K562 (cell line): Measurements from ENCODE around the gene NUFIP2. TPM values are rescaled to one million over a fixed set of nuclear protein-coding genes. Genes with fewer than 3 reads are reported as not detected.
A peak's percentile ranks its signal among the peaks of the same experiment; 100 is the strongest.

ENCODE experiments used
- ATAC-seq: fragments of 200-7000 bp; cut with Tn5 transposase; 3 replicates; pipeline ENCODE4 v1.9.1; 2020; ENCODE audit warnings: moderate library complexity
- BruUV-seq: library from RNA; stranded (reverse); fragments of 400-500 nt; replicated peaks from 2 replicates; lab custom pipeline; 2021; lab: Mats Ljungman, UMichigan
- CTCF ChIA-PET: fragments of 300-600 bp; formaldehyde crosslinking; extraction: SDS; loops from one replicate; lab custom pipeline; 2021; ENCODE audit warnings: low intra/inter-chr PET ratio; lab: Yijun Ruan, JAX
- POLR2A ChIA-PET: fragments of 300-600, 350-650 bp; sonication (Branson Sonifier 250); formaldehyde crosslinking; extraction: SDS; loops from one replicate; lab custom pipeline; 2021; ENCODE audit warnings: antibody characterized with exemption, inconsistent platforms; lab: Yijun Ruan, JAX
- DNase-seq, 4 experiments: peaks; one replicate each; pipeline versions ENCODE4 v3.0.0 to v3.0.0-alpha.2; 2011 to 2018; ENCODE audit warnings: low spot score in 3 of 4, mixed read lengths in 3 of 4; ENCODE audit errors: extremely low read depth in 1 of 4
- FAIRE-seq: peaks from 2 replicates; lab custom pipeline; 2011; peaks lifted over from hg19 to GRCh38; lab: Jason Lieb, UNC
- H2AFZ ChIP-seq: 2 replicates; pipeline ENCODE4 v1.6.0; 2011; ENCODE audit warnings: low read depth, low read length, control low read depth, inconsistent platforms
- H3K27ac ChIP-seq: fragments of 200-600 bp; 3 replicates; pipeline ENCODE4 v1.8.0; 2011; ENCODE audit warnings: low read depth, mild to moderate bottlenecking, control low read depth, inconsistent platforms, low read length, moderate library complexity, mixed read lengths; ENCODE audit errors: extremely low read depth
- H3K27me3 ChIP-seq, 2 experiments: fragments of 300-600 bp in 1 of 2; 2 replicates in 1 of 2; 3 replicates in 1 of 2; pipeline versions ENCODE4 v1.6.0 to v1.8.0; 2011; ENCODE audit warnings: inconsistent platforms in 2 of 2, low read length in 2 of 2, mild to moderate bottlenecking in 1 of 2, mixed read lengths in 1 of 2, moderate library complexity in 1 of 2; ENCODE audit not compliant: control insufficient read depth in 2 of 2, insufficient read depth in 2 of 2
- H3K36me3 ChIP-seq: fragments of 300-600 bp; 3 replicates; pipeline ENCODE4 v1.8.0; 2011; ENCODE audit warnings: mild to moderate bottlenecking, low read length, inconsistent platforms; ENCODE audit not compliant: control insufficient read depth, insufficient read depth
- H3K4me1 ChIP-seq, 2 experiments: fragments of 200-600 bp in 1 of 2; replicated peaks in 1 of 2; 2 replicates in 1 of 2; 3 replicates in 1 of 2; pipeline versions ENCODE4 v1.5.1 to v1.8.0; 2011; ENCODE audit warnings: inconsistent platforms in 2 of 2, low read length in 2 of 2, mild to moderate bottlenecking in 1 of 2, mixed read lengths in 1 of 2, moderate library complexity in 1 of 2; ENCODE audit not compliant: control insufficient read depth in 2 of 2, insufficient read depth in 2 of 2
- H3K4me2 ChIP-seq: 2 replicates; pipeline ENCODE4 v1.6.1; 2011; ENCODE audit warnings: low read length, control low read depth, inconsistent platforms, mixed read lengths; ENCODE audit not compliant: insufficient read depth
- H3K4me3 ChIP-seq: fragments of 200-600 bp; sonication (generic), shearing (Covaris generic); 2 replicates; pipeline ENCODE4 v1.5.1; 2016; ENCODE audit warnings: control low read depth, inconsistent platforms
- H3K79me2 ChIP-seq: fragments of 200-600 bp; 3 replicates; pipeline ENCODE4 v1.8.0; 2011; ENCODE audit warnings: low read length, inconsistent platforms; ENCODE audit not compliant: control insufficient read depth, insufficient read depth
- H3K9ac ChIP-seq, 2 experiments: 2 replicates each; pipeline versions ENCODE4 v1.6.0 to v1.6.1; 2011; ENCODE audit warnings: low read depth in 2 of 2, low read length in 2 of 2, control low read depth in 1 of 2, inconsistent platforms in 1 of 2, mild to moderate bottlenecking in 1 of 2, mixed read lengths in 1 of 2; ENCODE audit not compliant: insufficient read depth in 1 of 2
- H3K9me1 ChIP-seq: one replicate; pipeline ENCODE4 v1.6.0; 2011; ENCODE audit warnings: inconsistent platforms, mild to moderate bottlenecking, low read length, moderate library complexity; ENCODE audit not compliant: control insufficient read depth, insufficient read depth
- H3K9me3 ChIP-seq: replicated peaks from 2 replicates; pipeline ENCODE4 v1.5.1; 2011; ENCODE audit warnings: low read depth, low read length, inconsistent platforms; ENCODE audit not compliant: control insufficient read depth, insufficient read depth
- H4K20me1 ChIP-seq: replicated peaks from 2 replicates; pipeline ENCODE4 v1.6.1; 2011; ENCODE audit warnings: low read length, inconsistent platforms, mixed read lengths; ENCODE audit not compliant: control insufficient read depth, insufficient read depth
- ETV1 ChIP-seq: fragments of 450-650 bp; conservative IDR thresholded peaks from 2 replicates; pipeline ENCODE4 v1.6.1; 2016; ENCODE audit warnings: missing genetic modification characterization, control low read depth, low read depth, missing compliant biosample characterization
- JUNB ChIP-seq: fragments of 450-650 bp; formaldehyde crosslinking; conservative IDR thresholded peaks from 2 replicates; pipeline ENCODE4 v1.4.0; 2020; ENCODE audit warnings: mild to moderate bottlenecking
- MYNN ChIP-seq, 2 experiments: sonication (generic); formaldehyde crosslinking in 1 of 2; IDR thresholded peaks; 2 replicates each; pipeline versions ENCODE4 v1.5.0 to v1.6.1; 2016 to 2020; ENCODE audit warnings: antibody characterized with exemption in 1 of 2, missing genetic modification reagents in 1 of 2
- POLR2B ChIP-seq: fragments of 450-650 bp; IDR thresholded peaks from 2 replicates; pipeline ENCODE4 v1.6.1; 2018; ENCODE audit warnings: low read depth; ENCODE audit not compliant: partially characterized antibody
- WGBS: fragments of 100-300 bp; shearing (Covaris generic); methylation state at CpG from one replicate; pipeline ENCODE4 v1.1.6; 2016; ENCODE audit warnings: low coverage, mixed read lengths; ENCODE audit not compliant: insufficient coverage; ENCODE audit errors: missing lambda C conversion rate; 5-methylcytosine and 5-hydroxymethylcytosine counted together
- in situ Hi-C: fragments of 300-500 bp; cut with MboI; formaldehyde crosslinking; loops from 4 replicates; pipeline ENCODE4 v1.15.0; 2018; ENCODE audit warnings: inconsistent platforms, mixed read lengths
- intact Hi-C: fragments of 100-400 bp; cut with micrococcal nuclease; formaldehyde crosslinking; loops from 2 replicates; pipeline ENCODE4 v1.14.2; 2022
- polyA plus RNA-seq, 8 experiments: library from polyadenylated mRNA; depleted of rRNA in 4 of 8; stranded (reverse) in 5 of 8; unstranded in 3 of 8; fragments of >200 nt; fragmentation: Nextera tagmentation in 2 of 8; fragmentation: Illumina TruSeq in 1 of 8; extraction: Ambion mirVana in 2 of 8; extraction: Trizol in 1 of 8; gene quantifications; 2 replicates each; pipeline versions ENCODE4 v1.2.1 to v1.2.3, GENCODE V29; 2011 to 2014; ENCODE audit warnings: inconsistent platforms in 1 of 8, missing spikeins in 1 of 8
- total RNA-seq, 7 experiments: library from RNA; depleted of rRNA in 6 of 7; stranded (reverse); fragments of >200 nt in 6 of 7; fragmentation: Illumina TruSeq in 2 of 7; extraction: Trizol in 2 of 7; gene quantifications; 2 replicates each; pipeline versions ENCODE4 v1.2.1 to v1.2.3, GENCODE V29; 2011 to 2021; ENCODE audit warnings: low replicate concordance in 1 of 7
- TF ChIP-seq, protein P1 (sequence below), 3 experiments: IDR thresholded peaks in 2 of 3; conservative IDR thresholded peaks in 1 of 3; 2 replicates each; pipeline ENCODE4 v1.5.1; 2011 to 2012; ENCODE audit warnings: low read length in 3 of 3, mild to moderate bottlenecking in 3 of 3, control low read depth in 2 of 3, improper control_type of control experiment in 1 of 3, inconsistent platforms in 1 of 3, low read depth in 1 of 3, mixed read lengths in 1 of 3, moderate library complexity in 1 of 3; ENCODE audit not compliant: insufficient read depth in 2 of 3

NUFIP2 gene
- total and polyA plus RNA-seq, 9 of the 15 experiments (the other 6 are each of a cell fraction or from before 2014, with no cell fraction given): 4.9 to 40.7 (median 18.5) TPM

DNA sequence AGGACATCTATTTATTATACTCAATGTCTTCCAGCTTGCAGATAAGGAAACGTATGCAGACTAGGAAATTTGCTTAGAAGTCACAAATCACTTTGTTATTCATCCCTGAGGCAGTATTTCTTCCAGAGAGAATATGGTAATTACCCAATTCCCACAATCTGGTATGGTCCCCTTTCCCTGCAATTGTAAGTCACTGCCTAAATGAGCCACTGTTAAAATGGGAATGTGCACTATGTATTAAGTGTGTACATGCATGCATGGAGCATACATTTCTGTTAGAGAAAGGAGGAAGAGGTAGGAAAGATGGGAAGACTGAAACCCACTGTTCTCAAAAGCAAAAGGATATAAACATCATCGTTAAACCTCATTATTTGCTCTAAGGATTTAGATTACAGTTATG lies 10.0 kb downstream of the NUFIP2 start:
- H3K9ac ChIP-seq: no peak overlapping the region
- H3K79me2 ChIP-seq: peaks cover 97% of the 10 kb centered on the region
- H2AFZ ChIP-seq: no peak overlapping the region
- BruUV-seq: no TSS peak
- H3K27me3 ChIP-seq: no peaks in the 10 kb centered on the region
- peaks cover 94% of the 10 kb centered on the region for H3K36me3 ChIP-seq
- H4K20me1 ChIP-seq: peaks cover 29% of the 10 kb centered on the region
- no peaks in the 10 kb centered on the region; a peak in 1 of 5 replicates for H3K4me1 ChIP-seq
- FAIRE-seq (no peak), DNase-seq (no peak), ATAC-seq (no peak)
- ChIA-PET POLR2A (interaction anchor here (0.6 to 1.4 kb wide), 4 partner anchors 8 to 713 kb away, joined by 3 to 7 read pairs (median 4); partner anchors contain the start of gene PIGS), CTCF (no interaction called here)
- no peaks in the 10 kb centered on the region for H3K9me3 ChIP-seq
- no peaks in the 10 kb centered on the region for H3K9me1 ChIP-seq
- in situ Hi-C loops: no loop called here
- WGBS: 58% methylated on average over 2 of the region's 2 CpGs
- H3K27ac ChIP-seq: no peak overlapping the region
- no peak overlapping the region for H3K4me3 ChIP-seq
- intact Hi-C loops: no loop called here
- peak; percentile 24 for TF ChIP-seq POLR2B
- TF ChIP-seq JUNB (CRISPR knock-in tag): no peak
- 0 out of 2 replicates have a peak overlapping the region, but pooled peaks have one; percentile 8 for H3K4me2 ChIP-seq

DNA sequence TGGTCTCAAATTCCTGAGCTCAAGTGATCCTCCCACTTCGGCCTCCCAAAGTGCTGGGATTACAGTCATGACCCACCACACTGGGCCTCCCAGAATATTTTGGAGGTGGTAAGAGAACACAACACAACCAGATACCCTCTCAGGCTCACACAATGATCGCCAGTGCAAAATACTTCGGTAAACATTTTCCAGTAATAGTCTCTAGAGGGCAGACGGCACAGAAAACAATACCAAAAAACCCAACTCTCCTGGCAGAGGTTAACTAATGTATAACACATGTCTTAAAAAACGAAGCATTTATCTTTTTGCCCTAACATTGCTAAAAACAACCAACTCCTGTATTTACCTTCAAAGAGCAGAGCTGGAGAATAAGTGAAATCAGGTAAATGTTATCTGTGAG lies 10.5 kb downstream of the NUFIP2 start:
- WGBS: 72% methylated on average over 5 of the region's 5 CpGs
- POLR2A ChIA-PET: interaction anchor here (0.6 to 1.4 kb wide), 7 partner anchors 8 to 712 kb away, joined by 3 to 7 read pairs (median 4); partner anchors contain the start of gene PIGS
- no peaks in the 10 kb centered on the region for H3K4me1 ChIP-seq

More for the DNA sequence above, 10.5 kb downstream of the NUFIP2 start:
- no peak for TF ChIP-seq MYNN (IDR thresholded peaks at IDR 0.05)
- TF ChIP-seq MYNN (CRISPR knock-in tag; IDR thresholded peaks at IDR 0.05): no peak
- TF ChIP-seq, protein P1, sequence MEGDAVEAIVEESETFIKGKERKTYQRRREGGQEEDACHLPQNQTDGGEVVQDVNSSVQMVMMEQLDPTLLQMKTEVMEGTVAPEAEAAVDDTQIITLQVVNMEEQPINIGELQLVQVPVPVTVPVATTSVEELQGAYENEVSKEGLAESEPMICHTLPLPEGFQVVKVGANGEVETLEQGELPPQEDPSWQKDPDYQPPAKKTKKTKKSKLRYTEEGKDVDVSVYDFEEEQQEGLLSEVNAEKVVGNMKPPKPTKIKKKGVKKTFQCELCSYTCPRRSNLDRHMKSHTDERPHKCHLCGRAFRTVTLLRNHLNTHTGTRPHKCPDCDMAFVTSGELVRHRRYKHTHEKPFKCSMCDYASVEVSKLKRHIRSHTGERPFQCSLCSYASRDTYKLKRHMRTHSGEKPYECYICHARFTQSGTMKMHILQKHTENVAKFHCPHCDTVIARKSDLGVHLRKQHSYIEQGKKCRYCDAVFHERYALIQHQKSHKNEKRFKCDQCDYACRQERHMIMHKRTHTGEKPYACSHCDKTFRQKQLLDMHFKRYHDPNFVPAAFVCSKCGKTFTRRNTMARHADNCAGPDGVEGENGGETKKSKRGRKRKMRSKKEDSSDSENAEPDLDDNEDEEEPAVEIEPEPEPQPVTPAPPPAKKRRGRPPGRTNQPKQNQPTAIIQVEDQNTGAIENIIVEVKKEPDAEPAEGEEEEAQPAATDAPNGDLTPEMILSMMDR (IDR thresholded peaks at IDR 0.05 in 2 of 3, conservative IDR thresholded peaks at IDR 0.05 in 1 of 3; ENCODE audit: insufficient read depth in 2 of 3, low read depth in 1 of 3, low read length in 3 of 3): 0 out of 6 replicates have a peak, but pooled peaks of 1 of the 3 experiments have one; percentile 10
- TF ChIP-seq ETV1 (tag): no peak
- Histone ChIP-seq H3K4me2 (no peak overlapping the region), H3K79me2 (peaks cover 97% of the 10 kb centered on the region), H3K9me3 (no peaks in the 10 kb centered on the region), H3K27me3 (no peaks in the 10 kb centered on the region), H2AFZ (no peak overlapping the region), H3K27ac (no peak overlapping the region), H3K9me1 (no peaks in the 10 kb centered on the region), H3K9ac (no peak overlapping the region), H4K20me1 (peaks cover 29% of the 10 kb centered on the region), H3K36me3 (peaks cover 94% of the 10 kb centered on the region), H3K4me3 (no peak overlapping the region)
- intact Hi-C loops (no loop called here), in situ Hi-C loops (no loop called here)
- DNase-seq (no peak), ATAC-seq (peak; percentile 47), FAIRE-seq (no peak)
- CTCF ChIA-PET: no interaction called here
- no TSS peak for BruUV-seq
